ENCODE measurements around the gene LCAT.
"Not testable (repeated sequence)": the region's sequence is repeated elsewhere in the genome, so short reads cannot be mapped to it uniquely, and the experiment has no call there.

Gene LCAT

DNA sequence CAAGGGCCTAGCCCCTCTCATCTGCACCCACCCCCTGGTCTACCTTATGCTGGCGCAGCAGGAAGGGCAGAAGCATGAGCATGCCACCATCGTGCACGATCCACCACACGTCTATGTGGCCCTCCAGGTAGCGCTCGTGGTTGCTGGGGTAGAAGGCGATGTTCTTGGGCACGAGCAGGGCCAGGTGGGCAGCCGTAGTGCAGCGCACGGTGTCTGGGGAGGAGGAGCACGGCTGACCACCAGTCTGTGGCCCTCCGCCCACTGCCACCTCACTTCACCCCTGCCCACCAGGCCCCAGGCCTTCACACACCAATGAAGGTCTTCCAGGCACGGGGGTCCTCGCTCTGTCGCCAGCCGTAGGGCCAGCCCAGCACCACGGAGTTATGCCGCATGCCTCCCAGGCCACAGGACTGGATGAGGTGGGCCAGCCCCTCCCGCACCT, 2.2 kb upstream of the LCAT start:
- no peaks in the 10 kb centered on the region for H3K9me3 ChIP-seq (ENCODE audit: control insufficient read depth, insufficient read depth, low read length)
- peaks cover 32% of the 10 kb centered on the region for H3K36me3 ChIP-seq (ENCODE audit: insufficient read depth, low read length)
- H3K9ac ChIP-seq (ENCODE audit: low read depth, low read length) = no peak overlapping the region
- no peaks in the 10 kb centered on the region; the same call in 1 of the 2 replicates for H3K4me1 ChIP-seq (ENCODE audit: insufficient read depth, low read length)

GRCh38 chr16:67945392-67945933, 1.5 kb upstream of the LCAT start:
- H3K4me1 ChIP-seq (ENCODE audit: insufficient read depth, low read length) = no peaks in the 10 kb centered on the region; the same call in 1 of the 2 replicates
- H3K9me3 ChIP-seq (ENCODE audit: control insufficient read depth, insufficient read depth, low read length) = no peaks in the 10 kb centered on the region
- H3K36me3 ChIP-seq (ENCODE audit: insufficient read depth, low read length) = peaks cover 29% of the 10 kb centered on the region
- no peak overlapping the region for H3K9ac ChIP-seq (ENCODE audit: low read depth, low read length)

GRCh38 chr16:67944690-67945391, 921 bp upstream of the LCAT start:
- Histone ChIP-seq H3K9me3 (ENCODE audit: control insufficient read depth, insufficient read depth, low read length) (no peaks in the 10 kb centered on the region), H3K9ac (ENCODE audit: low read depth, low read length) (no peak overlapping the region), H3K4me1 (ENCODE audit: insufficient read depth, low read length) (no peaks in the 10 kb centered on the region; the same call in 1 of the 2 replicates), H3K36me3 (ENCODE audit: insufficient read depth, low read length) (peaks cover 26% of the 10 kb centered on the region)

DNA sequence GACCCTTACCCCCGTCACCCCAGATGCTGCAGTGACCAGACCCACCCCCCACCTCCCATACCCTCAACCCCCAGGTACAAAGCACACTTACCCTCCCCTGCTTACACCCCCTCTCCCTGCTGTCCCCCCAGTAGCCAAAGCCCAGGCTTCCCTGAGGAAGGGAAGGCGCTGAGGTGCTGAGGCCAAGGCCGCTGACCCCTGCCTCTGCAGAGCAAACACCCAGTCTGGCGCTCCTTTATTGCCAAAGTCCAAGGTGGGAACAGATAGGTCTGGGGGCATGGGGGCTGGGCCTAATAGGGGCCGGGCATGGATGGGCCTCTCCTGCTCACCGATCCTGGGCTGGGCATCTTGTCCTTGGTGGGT, 683 bp downstream of the LCAT start:
- Histone ChIP-seq H3K36me3 (ENCODE audit: insufficient read depth, low read length) (peaks cover 19% of the 10 kb centered on the region), H3K4me1 (ENCODE audit: insufficient read depth, low read length) (no peaks in the 10 kb centered on the region; the same call in 1 of the 2 replicates), H3K9ac (ENCODE audit: low read depth, low read length) (no peak overlapping the region), H3K9me3 (ENCODE audit: control insufficient read depth, insufficient read depth, low read length) (no peaks in the 10 kb centered on the region)

DNA sequence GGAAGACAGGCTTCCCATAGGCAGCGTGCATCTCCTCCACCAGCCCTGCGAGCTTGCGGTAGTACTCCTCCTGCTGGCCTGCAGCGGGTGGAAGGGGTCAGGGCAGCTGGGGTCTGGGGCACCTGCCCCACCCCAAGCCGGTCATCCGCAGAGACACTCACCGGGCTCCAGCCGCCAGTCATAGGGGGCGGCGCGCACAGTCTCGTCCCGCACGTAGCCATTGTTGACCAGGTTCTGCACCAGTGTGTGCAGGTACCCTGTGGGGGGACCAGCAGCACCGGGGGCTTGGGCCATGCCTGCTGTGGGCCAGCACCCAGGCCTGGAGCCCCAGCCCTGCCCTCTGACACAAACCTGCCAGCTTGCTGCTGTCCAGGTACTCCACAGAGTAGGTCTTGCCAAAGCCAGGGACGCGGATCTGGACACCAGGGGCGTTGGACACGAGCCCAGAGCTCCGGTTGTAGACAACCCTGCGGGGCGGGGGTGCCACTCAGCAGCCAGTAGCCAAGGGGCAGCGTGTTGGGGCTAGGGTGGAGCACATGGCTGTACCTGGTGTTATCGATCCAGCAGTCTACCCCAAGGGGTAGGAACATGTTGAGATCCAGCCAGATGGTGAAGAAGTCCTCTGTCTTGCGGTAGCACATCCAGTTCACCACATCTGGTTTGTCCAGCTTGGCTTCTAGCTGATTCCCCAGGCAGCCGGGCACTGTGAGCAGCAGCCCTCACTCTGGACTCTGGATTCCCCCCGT, 1.2 kb downstream of the LCAT start:
- Histone ChIP-seq H3K9me3 (ENCODE audit: control insufficient read depth, insufficient read depth, low read length) (no peaks in the 10 kb centered on the region), H3K9ac (ENCODE audit: low read depth, low read length) (no peak overlapping the region), H3K36me3 (ENCODE audit: insufficient read depth, low read length) (peaks cover 16% of the 10 kb centered on the region), H3K4me1 (ENCODE audit: insufficient read depth, low read length) (no peaks in the 10 kb centered on the region; the same call in 1 of the 2 replicates)

DNA sequence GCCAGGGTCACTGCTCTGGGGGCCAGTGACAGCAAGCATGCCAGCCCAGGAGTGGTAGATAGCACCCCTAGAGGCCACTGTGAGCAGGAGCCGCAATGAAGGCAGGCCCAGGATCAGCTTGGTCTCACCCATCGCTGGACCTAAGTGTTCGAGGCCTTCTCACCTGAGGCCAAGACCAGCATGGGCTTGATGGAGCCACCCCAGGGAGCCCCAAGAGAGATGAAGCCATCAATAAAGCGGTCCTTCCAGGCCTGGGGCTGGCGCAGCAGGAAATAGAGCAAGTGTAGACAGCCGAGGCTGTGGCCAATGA, 1.8 kb downstream of the LCAT start:
- Histone ChIP-seq H3K9ac (ENCODE audit: low read depth, low read length) (no peak overlapping the region), H3K9me3 (ENCODE audit: control insufficient read depth, insufficient read depth, low read length) (no peaks in the 10 kb centered on the region), H3K4me1 (ENCODE audit: insufficient read depth, low read length) (no peaks in the 10 kb centered on the region; the same call in 1 of the 2 replicates), H3K36me3 (ENCODE audit: insufficient read depth, low read length) (peaks cover 12% of the 10 kb centered on the region)

- H3K9me3 ChIP-seq (ENCODE audit: control insufficient read depth, insufficient read depth, low read length) = no peaks in the 10 kb centered on the region
- H3K4me1 ChIP-seq (ENCODE audit: insufficient read depth, low read length) = no peaks in the 10 kb centered on the region; the same call in 1 of the 2 replicates
- no peak overlapping the region for H3K9ac ChIP-seq (ENCODE audit: low read depth, low read length)
- peaks cover 12% of the 10 kb centered on the region for H3K36me3 ChIP-seq (ENCODE audit: insufficient read depth, low read length)
Measured at GRCh38 chr16:67941469-67942199, 2.3 kb downstream of the LCAT start.

DNA sequence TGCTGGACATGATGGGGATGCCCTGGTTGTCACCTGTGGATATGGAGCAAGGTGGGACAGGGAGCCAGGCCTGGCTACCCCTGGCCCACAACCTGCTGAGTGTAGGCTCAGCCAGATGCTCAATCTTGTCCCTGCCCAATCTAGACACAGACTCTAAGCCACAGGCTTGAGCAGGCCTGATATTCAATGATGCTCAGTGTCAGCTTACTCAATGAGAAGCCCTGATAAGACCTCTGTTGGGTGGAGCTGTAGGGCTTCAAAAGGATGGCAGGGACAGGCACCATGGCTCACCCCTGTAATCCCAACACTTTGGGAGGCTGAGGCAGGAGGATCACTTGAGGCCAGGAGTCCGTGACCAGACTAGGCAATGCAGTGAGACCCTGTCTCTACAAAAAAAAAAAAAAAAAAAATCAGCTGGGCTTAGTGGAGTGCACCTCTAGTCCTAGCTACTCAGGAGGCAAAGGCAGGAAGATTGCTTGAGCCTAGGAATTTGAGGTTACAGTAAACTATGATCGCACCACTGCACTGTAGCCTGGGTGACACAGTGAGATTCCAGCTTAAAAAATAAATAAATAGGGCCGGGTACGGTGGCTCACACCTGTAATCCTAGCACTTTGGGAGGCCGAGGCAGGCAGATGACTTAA, 3.4 kb downstream of the LCAT start:
- H3K4me1 ChIP-seq (ENCODE audit: insufficient read depth, low read length) = no peaks in the 10 kb centered on the region; the same call in 1 of the 2 replicates
- no peak overlapping the region for H3K9ac ChIP-seq (ENCODE audit: low read depth, low read length)
- no peaks in the 10 kb centered on the region for H3K9me3 ChIP-seq (ENCODE audit: control insufficient read depth, insufficient read depth, low read length)
- H3K36me3 ChIP-seq (ENCODE audit: insufficient read depth, low read length) = peaks cover 3% of the 10 kb centered on the region

GRCh38 chr16:67939507-67940445, 4.1 kb downstream of the LCAT start:
- no peaks in the 10 kb centered on the region; the same call in 1 of the 2 replicates for H3K36me3 ChIP-seq (ENCODE audit: insufficient read depth, low read length)
- H3K4me1 ChIP-seq (ENCODE audit: insufficient read depth, low read length) = no peaks in the 10 kb centered on the region; the same call in 1 of the 2 replicates
- no peaks in the 10 kb centered on the region for H3K9me3 ChIP-seq (ENCODE audit: control insufficient read depth, insufficient read depth, low read length)
- H3K9ac ChIP-seq (ENCODE audit: low read depth, low read length) = no peak overlapping the region

DNA sequence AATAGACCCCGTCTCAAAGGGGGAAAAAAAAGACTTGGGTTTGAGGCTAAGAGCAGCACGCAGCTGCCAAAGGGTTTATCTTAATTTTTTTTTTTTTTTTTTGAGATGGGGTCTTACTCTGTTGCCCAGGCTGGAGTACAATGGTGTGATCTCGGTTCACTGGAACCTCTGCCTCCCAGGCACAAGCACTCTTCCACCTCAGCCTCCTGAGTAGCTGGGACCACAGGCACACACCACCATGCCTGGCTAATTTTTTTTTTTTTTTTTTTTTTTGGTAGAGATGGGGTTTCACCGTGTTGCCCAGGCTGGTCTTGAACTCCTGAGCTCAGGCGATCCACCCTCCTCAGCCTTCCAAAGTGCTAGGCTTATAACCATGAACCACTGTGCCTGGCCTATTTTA, 6.2 kb downstream of the LCAT start:
- not testable (repeated sequence) for H3K9ac ChIP-seq (ENCODE audit: low read depth, low read length); H3K36me3 ChIP-seq (ENCODE audit: insufficient read depth, low read length); H3K4me1 ChIP-seq (ENCODE audit: insufficient read depth, low read length); H3K9me3 ChIP-seq (ENCODE audit: control insufficient read depth, insufficient read depth, low read length)

- Histone ChIP-seq H3K4me1 (ENCODE audit: insufficient read depth, low read length) (no peaks in the 10 kb centered on the region; the same call in 1 of the 2 replicates), H3K9ac (ENCODE audit: low read depth, low read length) (peak overlapping the region; percentile 99), H3K9me3 (ENCODE audit: control insufficient read depth, insufficient read depth, low read length) (no peaks in the 10 kb centered on the region), H3K36me3 (ENCODE audit: insufficient read depth, low read length) (no peaks in the 10 kb centered on the region)
Measured at GRCh38 chr16:67936880-67937605, 6.9 kb downstream of the LCAT start.

GRCh38 chr16:67936124-67936879, 7.6 kb downstream of the LCAT start, which contains the start of gene PSMB10:
Gene PSMB10, minus strand, starts transcription at chr16:67936850. Its CDS starts 101 bp downstream, at chr16:67936749.
- Histone ChIP-seq H3K9ac (ENCODE audit: low read depth, low read length) (peak within 1 kb of the TSS; percentile 99), H3K36me3 (ENCODE audit: insufficient read depth, low read length) (no peaks in the 10 kb centered on the region), H3K4me1 (ENCODE audit: insufficient read depth, low read length) (no peaks in the 10 kb centered on the region; the same call in 1 of the 2 replicates), H3K9me3 (ENCODE audit: control insufficient read depth, insufficient read depth, low read length) (no peaks in the 10 kb centered on the region)
